Amniotic stem cell (primary cell): ENCODE results near the gene ANKRD35.
"Not testable (repeated sequence)": the region's sequence is repeated elsewhere in the genome, so short reads cannot be mapped to it uniquely, and the experiment has no call there.

Source experiments
- DNase-seq: peaks from one replicate; lab custom pipeline; 2025; lab: John Stamatoyannopoulos, UW

ANKRD35 gene

GRCh38 chr1:145858238-145858900, 27.3 kb downstream of the ANKRD35 start:
- DNase-seq, result no peak

GRCh38 chr1:145857170-145857569, 28.5 kb downstream of the ANKRD35 start:
- DNase-seq, result no peak

GRCh38 chr1:145855426-145855948, 30.2 kb downstream of the ANKRD35 start:
- DNase-seq, result no peak

GRCh38 chr1:145849356-145850160, 36.1 kb downstream of the ANKRD35 start:
- DNase-seq, result no peak

GRCh38 chr1:145847827-145848226, 37.8 kb downstream of the ANKRD35 start:
- no peak for DNase-seq

GRCh38 chr1:145846201-145846612, 39.5 kb downstream of the ANKRD35 start:
- DNase-seq, result no peak

GRCh38 chr1:145845514-145846161, 40.0 kb downstream of the ANKRD35 start, which contains the start of gene NUDT17:
Gene NUDT17, plus strand, starts transcription at chr1:145845630. Its CDS starts 11 bp downstream, at chr1:145845641.
- DNase-seq, result peak; percentile 53

GRCh38 chr1:145845144-145845513, 40.5 kb downstream of the ANKRD35 start:
- DNase-seq, result no peak

- no peak for DNase-seq
Observed at GRCh38 chr1:145843031-145843430, 42.6 kb downstream of the ANKRD35 start.

- DNase-seq, result no peak
Observed at GRCh38 chr1:145837656-145838055, 48.0 kb downstream of the ANKRD35 start.

GRCh38 chr1:145830810-145831209, 54.9 kb downstream of the ANKRD35 start:
- DNase-seq, result not testable (repeated sequence)

GRCh38 chr1:145828367-145829026, 57.2 kb downstream of the ANKRD35 start:
- DNase-seq, result no peak

- no peak for DNase-seq
Observed at GRCh38 chr1:145827966-145828365, 57.7 kb downstream of the ANKRD35 start.

- no peak for DNase-seq
Observed at GRCh38 chr1:145826030-145826429, 59.6 kb downstream of the ANKRD35 start.

GRCh38 chr1:145824499-145824842, 61.2 kb downstream of the ANKRD35 start:
- no peak for DNase-seq

- DNase-seq, result peak; percentile 75
Observed at GRCh38 chr1:145823565-145824498, 61.8 kb downstream of the ANKRD35 start, which contains the start of the genes POLR3C and RNF115. Gene POLR3C, plus strand, starts transcription at chr1:145824200. Its CDS starts 1,577 bp downstream, at chr1:145825777. Gene RNF115, minus strand, starts transcription at chr1:145824095. Its CDS starts 222 bp downstream, at chr1:145823873.

GRCh38 chr1:145822779-145823331, 62.8 kb downstream of the ANKRD35 start:
- not testable (repeated sequence) for DNase-seq

- DNase-seq, result peak; percentile 9
Observed at GRCh38 chr1:145818095-145818494, 67.6 kb downstream of the ANKRD35 start.
